ENCODE data around the gene PRKCE. TPM values are rescaled to one million over a fixed set of nuclear protein-coding genes. Genes with fewer than 3 reads are reported as not detected.

The PRKCE gene
- total RNA-seq, 2 donors from 2014 or later: 5.8 to 18.1 TPM

DNA sequence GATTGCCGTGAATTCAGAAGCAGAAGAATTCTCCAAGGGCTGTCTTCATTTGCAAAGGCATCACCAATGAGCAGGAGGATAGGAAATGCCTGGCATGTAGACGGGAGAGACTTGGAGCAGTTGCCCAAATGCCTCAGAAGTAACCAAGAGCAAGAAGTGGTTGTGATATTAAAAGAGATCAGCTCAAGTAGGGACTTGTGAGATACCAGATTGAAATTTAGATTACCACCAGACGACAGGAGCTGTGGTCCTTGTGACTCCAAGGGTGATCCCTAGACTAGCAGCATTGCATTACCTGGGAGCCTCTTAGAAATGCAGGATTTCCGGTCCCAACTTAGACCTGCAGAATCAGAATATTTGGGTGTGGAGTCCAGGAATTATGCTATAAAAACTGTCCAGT is 417.2 kb downstream of the PRKCE start:
- no peaks in the 10 kb centered on the region for H3K9me3 ChIP-seq
- no peaks in the 10 kb centered on the region for H3K27me3 ChIP-seq (replicated peaks; ENCODE audit: insufficient read depth)
- ATAC-seq (ENCODE audit: insufficient number of reproducible peaks, low FRiP score, low read depth): no peak
- H3K27ac ChIP-seq: no peak overlapping the region
- TF ChIP-seq, protein P1, sequence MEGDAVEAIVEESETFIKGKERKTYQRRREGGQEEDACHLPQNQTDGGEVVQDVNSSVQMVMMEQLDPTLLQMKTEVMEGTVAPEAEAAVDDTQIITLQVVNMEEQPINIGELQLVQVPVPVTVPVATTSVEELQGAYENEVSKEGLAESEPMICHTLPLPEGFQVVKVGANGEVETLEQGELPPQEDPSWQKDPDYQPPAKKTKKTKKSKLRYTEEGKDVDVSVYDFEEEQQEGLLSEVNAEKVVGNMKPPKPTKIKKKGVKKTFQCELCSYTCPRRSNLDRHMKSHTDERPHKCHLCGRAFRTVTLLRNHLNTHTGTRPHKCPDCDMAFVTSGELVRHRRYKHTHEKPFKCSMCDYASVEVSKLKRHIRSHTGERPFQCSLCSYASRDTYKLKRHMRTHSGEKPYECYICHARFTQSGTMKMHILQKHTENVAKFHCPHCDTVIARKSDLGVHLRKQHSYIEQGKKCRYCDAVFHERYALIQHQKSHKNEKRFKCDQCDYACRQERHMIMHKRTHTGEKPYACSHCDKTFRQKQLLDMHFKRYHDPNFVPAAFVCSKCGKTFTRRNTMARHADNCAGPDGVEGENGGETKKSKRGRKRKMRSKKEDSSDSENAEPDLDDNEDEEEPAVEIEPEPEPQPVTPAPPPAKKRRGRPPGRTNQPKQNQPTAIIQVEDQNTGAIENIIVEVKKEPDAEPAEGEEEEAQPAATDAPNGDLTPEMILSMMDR (IDR thresholded peaks at IDR 0.05): no peak
- no peak overlapping the region for H3K4me3 ChIP-seq
- H3K4me1 ChIP-seq (ENCODE audit: control insufficient read depth in 1 of 2, low read depth in 2 of 2): peaks cover 0 to 2% of the 10 kb centered on the region in 2 donors
- H3K36me3 ChIP-seq: no peaks in the 10 kb centered on the region
- DNase-seq (ENCODE audit: low spot score): no peak

DNA sequence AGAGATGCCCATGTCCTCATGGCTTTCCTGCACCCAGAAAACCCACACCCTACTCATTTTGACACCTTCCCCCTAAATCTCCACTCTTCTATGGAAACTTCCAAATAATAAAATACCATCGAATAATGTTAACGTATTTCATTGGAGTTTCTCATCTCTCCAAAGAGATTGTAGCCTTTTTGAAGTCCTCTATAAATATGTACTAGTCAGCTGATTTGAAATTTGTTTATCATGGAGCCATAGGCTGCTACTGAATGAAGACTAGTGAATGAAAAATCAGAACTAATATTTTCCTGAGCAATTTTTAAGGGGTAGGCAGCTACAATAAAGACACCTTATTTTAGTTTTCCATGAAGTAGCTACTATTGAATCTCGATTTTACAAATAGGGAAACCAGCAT is 419.6 kb downstream of the PRKCE start:
- H3K4me1 ChIP-seq (ENCODE audit: control insufficient read depth in 1 of 2, low read depth in 2 of 2): no peaks in the 10 kb centered on the region
- H3K4me3 ChIP-seq: no peak overlapping the region
- no peak for DNase-seq (ENCODE audit: low spot score)
- no peaks in the 10 kb centered on the region for H3K36me3 ChIP-seq
- H3K27ac ChIP-seq: no peak overlapping the region
- ATAC-seq (ENCODE audit: insufficient number of reproducible peaks, low FRiP score, low read depth): no peak
- no peaks in the 10 kb centered on the region for H3K9me3 ChIP-seq
- H3K27me3 ChIP-seq (replicated peaks; ENCODE audit: insufficient read depth): no peaks in the 10 kb centered on the region
- TF ChIP-seq, protein P1 (IDR thresholded peaks at IDR 0.05): no peak

DNA sequence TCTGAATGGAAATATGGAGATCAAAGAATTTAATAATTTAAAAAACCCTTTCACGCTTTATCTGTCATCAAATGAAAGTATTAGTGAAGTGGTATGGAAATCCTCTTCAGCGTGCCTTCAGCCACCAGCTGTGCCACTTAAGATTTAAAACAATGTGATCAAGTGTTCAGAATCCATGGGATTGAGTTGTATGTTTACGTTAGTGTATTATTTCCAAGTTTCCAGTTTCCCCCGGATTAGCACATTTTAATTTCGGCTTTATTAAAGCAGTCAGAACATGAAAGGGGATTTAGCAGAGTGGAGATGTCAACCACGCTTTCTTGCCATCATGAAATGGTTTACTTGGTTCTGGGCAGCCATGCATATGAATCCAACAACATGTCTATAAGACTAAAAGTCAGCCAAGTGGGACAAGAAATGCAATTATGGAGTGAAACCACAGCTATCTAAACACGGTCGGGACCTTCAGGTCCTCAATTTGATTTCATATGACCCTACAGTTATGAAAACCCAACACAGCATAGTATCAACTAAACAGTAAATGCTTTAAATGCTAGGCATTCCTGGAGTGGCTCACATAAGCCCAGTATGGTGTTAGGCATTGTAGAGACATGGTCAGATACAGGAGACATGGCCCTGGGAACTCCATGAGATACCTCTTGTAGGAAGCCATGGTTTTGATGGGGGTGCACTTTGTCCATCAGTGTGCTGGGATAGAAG is 420.8 kb downstream of the PRKCE start:
- DNase-seq (ENCODE audit: low spot score): no peak
- TF ChIP-seq, protein P1 (IDR thresholded peaks at IDR 0.05): no peak
- Histone ChIP-seq H3K27ac (no peak overlapping the region), H3K36me3 (no peaks in the 10 kb centered on the region), H3K9me3 (no peaks in the 10 kb centered on the region), H3K4me3 (no peak overlapping the region), H3K27me3 (replicated peaks; ENCODE audit: insufficient read depth) (no peaks in the 10 kb centered on the region), H3K4me1 (ENCODE audit: control insufficient read depth in 1 of 2, low read depth in 2 of 2) (no peaks in the 10 kb centered on the region)
- ATAC-seq (ENCODE audit: insufficient number of reproducible peaks, low FRiP score, low read depth): no peak

DNA sequence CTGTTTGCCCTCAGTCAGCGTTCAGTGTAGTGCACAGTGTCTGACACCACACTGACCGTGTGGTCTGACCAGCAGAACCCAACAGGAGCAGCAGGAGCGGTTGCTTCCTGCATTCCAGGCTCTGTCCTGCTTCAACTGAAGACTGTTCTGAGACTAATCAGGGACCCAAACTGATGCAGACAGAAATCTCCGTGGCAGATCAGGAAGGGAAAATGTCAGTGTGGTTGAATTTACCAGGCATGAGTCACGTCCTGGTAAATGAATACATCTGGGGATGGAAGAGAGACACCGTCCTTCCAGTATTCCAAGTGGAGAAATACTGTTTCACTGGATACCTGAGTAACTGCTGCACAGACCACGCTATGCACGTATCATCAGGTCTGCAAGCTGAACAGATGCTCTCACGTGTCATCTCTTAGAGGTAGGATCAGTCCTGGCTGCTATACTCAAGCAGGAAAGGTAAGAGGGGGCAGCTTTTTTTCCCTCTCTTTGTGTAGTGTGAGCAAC is 422.1 kb downstream of the PRKCE start:
- DNase-seq (ENCODE audit: low spot score) (no peak), ATAC-seq (ENCODE audit: insufficient number of reproducible peaks, low FRiP score, low read depth) (no peak)
- Histone ChIP-seq H3K4me1 (ENCODE audit: control insufficient read depth in 1 of 2, low read depth in 2 of 2) (no peaks in the 10 kb centered on the region), H3K36me3 (no peaks in the 10 kb centered on the region), H3K27me3 (replicated peaks; ENCODE audit: insufficient read depth) (no peaks in the 10 kb centered on the region), H3K9me3 (no peaks in the 10 kb centered on the region), H3K4me3 (no peak overlapping the region), H3K27ac (peak overlapping the region in 1 of 2 donors; percentile 44)
- TF ChIP-seq, protein P1 (IDR thresholded peaks at IDR 0.05): no peak

DNA sequence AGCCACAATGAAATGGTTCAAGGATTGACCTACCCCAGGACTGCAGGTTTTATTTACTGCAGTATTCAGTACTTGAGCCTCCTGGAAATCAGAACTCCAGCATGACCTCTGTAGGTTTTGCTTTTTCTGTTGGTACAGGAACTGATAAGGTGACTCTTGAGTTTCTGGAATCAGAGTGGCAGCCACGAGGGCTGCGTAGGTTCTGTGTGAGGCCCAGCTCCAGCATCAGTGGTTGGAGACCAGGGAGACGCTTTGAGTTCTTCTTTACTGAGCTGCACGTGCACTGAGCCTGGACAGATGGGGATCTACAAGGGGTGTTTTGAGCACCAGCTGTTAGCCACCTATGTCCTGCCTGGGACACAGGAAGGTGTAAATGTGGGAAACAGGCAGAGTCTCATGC is 423.0 kb downstream of the PRKCE start:
- TF ChIP-seq, protein P1 (IDR thresholded peaks at IDR 0.05): no peak

More for the DNA sequence above, 423.0 kb downstream of the PRKCE start:
- no peaks in the 10 kb centered on the region for H3K4me1 ChIP-seq (ENCODE audit: control insufficient read depth in 1 of 2, low read depth in 2 of 2)
- no peak for DNase-seq (ENCODE audit: low spot score)
- H3K36me3 ChIP-seq: no peaks in the 10 kb centered on the region
- no peak for ATAC-seq (ENCODE audit: insufficient number of reproducible peaks, low FRiP score, low read depth)
- no peak overlapping the region for H3K4me3 ChIP-seq
- H3K27ac ChIP-seq: no peak overlapping the region
- H3K27me3 ChIP-seq (replicated peaks; ENCODE audit: insufficient read depth): no peaks in the 10 kb centered on the region
- H3K9me3 ChIP-seq: no peaks in the 10 kb centered on the region
